ENCODE data around the gene CFL2.

CFL2 gene

GRCh38 chr14:34711796-34712712, 2.3 kb downstream of the CFL2 start:
- H3K4me1 ChIP-seq (ENCODE audit: control insufficient read depth, insufficient read depth, low read length) = peaks cover 24% of the 10 kb centered on the region
- no peak overlapping the region for H3K27ac ChIP-seq (ENCODE audit: extremely low read depth, low read depth, low read length)
- no peak overlapping the region for H3K4me3 ChIP-seq (ENCODE audit: low read depth, low read length)

GRCh38 chr14:34711169-34711568, 3.2 kb downstream of the CFL2 start:
- no peak overlapping the region for H3K4me3 ChIP-seq (ENCODE audit: low read depth, low read length)
- peaks cover 24% of the 10 kb centered on the region for H3K4me1 ChIP-seq (ENCODE audit: control insufficient read depth, insufficient read depth, low read length)
- no peak overlapping the region for H3K27ac ChIP-seq (ENCODE audit: extremely low read depth, low read depth, low read length)
- POLR2A ChIA-PET = interaction anchor here (1.0 to 2.4 kb wide), 2 partner anchors 11 to 12 kb away, joined by 3 to 7 read pairs; no protein-coding TSS in a partner anchor
- peaks cover 11 to 20% of the 10 kb centered on the region in 2 experiments for H3K36me3 ChIP-seq (ENCODE audit: control insufficient read depth in 2 of 2, insufficient read depth in 1 of 2, low read length in 2 of 2)
- no peaks in the 10 kb centered on the region for H3K9me3 ChIP-seq (ENCODE audit: control insufficient read depth, insufficient read depth, low read depth, low read length)
- TF ChIP-seq ZNF280D (tag by site-specific recombination; IDR thresholded peaks at IDR 0.05) (no peak), ZNF18 (tag by site-specific recombination; IDR thresholded peaks at IDR 0.05) (peak; percentile 66), OSR2 (tag by site-specific recombination; IDR thresholded peaks at IDR 0.05) (0 out of 2 replicates have a peak, but pooled peaks have one; percentile 23), ZNF366 (tag by site-specific recombination; conservative IDR thresholded peaks at IDR 0.05) (0 out of 2 replicates have a peak, but pooled peaks have one; percentile 27), BCL6B (tag by site-specific recombination; IDR thresholded peaks at IDR 0.05) (no peak), PRDM6 (tag by site-specific recombination; IDR thresholded peaks at IDR 0.05) (0 out of 2 replicates have a peak, but pooled peaks have one; percentile 56), ZNF600 (tag by site-specific recombination; IDR thresholded peaks at IDR 0.05) (peak; percentile 74), SETDB1 (IDR thresholded peaks at IDR 0.05; ENCODE audit: insufficient read length, low read length) (no peak), ZNF610 (tag by site-specific recombination; IDR thresholded peaks at IDR 0.05; ENCODE audit: borderline replicate concordance) (no peak), ZBTB17 (tag by site-specific recombination; IDR thresholded peaks at IDR 0.05) (peak; percentile 58), PRDM2 (tag by site-specific recombination; IDR thresholded peaks at IDR 0.05; ENCODE audit: borderline replicate concordance) (no peak), ZBTB48 (tag by site-specific recombination; IDR thresholded peaks at IDR 0.05) (no peak), ZEB2 (tag by site-specific recombination; IDR thresholded peaks at IDR 0.05) (peak; percentile 58; the same call in 1 of the 2 replicates), YY1 (tag by site-specific recombination; IDR thresholded peaks at IDR 0.05) (no peak), ZNF324 (tag by site-specific recombination; IDR thresholded peaks at IDR 0.05) (no peak), ZNF521 (tag by site-specific recombination; IDR thresholded peaks at IDR 0.05) (no peak), ZNF24 (tag by site-specific recombination; IDR thresholded peaks at IDR 0.05) (no peak)
- CTCF ChIA-PET = interaction anchor here (1.2 to 3.9 kb wide), 2 partner anchors 12 kb away, joined by 5 to 24 read pairs; no protein-coding TSS in a partner anchor

More at GRCh38 chr14:34711796-34712712, 2.3 kb downstream of the CFL2 start:
- Histone ChIP-seq H3K9me3 (ENCODE audit: control insufficient read depth, insufficient read depth, low read depth, low read length) (no peaks in the 10 kb centered on the region), H3K36me3 (ENCODE audit: control insufficient read depth in 2 of 2, insufficient read depth in 1 of 2, low read length in 2 of 2) (peaks cover 11 to 20% of the 10 kb centered on the region in 2 experiments)
- ChIA-PET POLR2A (no interaction called here), CTCF (interaction anchor here (0.6 to 3.9 kb wide), 3 partner anchors 11 to 387 kb away, joined by 4 to 24 read pairs (median 5); no protein-coding TSS in a partner anchor)
- no peak for TF ChIP-seq ZNF558 (tag by site-specific recombination; IDR thresholded peaks at IDR 0.05)
